Immature natural killer cell (primary cell): ENCODE results near the gene ZNF800. TPM values are rescaled to one million over a fixed set of nuclear protein-coding genes. Genes with fewer than 3 reads are reported as not detected.

Experiments used
- DNase-seq, 3 donors: peaks; one replicate each; pipeline ENCODE4 v3.0.0; 2022; ENCODE audit warnings: mixed read lengths in 1 of 3
- H3K27ac Mint-ChIP-seq, 6 donors: one replicate each; pipeline ENCODE4 v1.8.0; 2020; ENCODE audit warnings: mixed read lengths in 6 of 6, mild to moderate bottlenecking in 5 of 6, inconsistent platforms in 4 of 6, moderate library complexity in 3 of 6
- H3K27me3 Mint-ChIP-seq, 3 donors: one replicate each; pipeline ENCODE4 v1.8.0; 2020 to 2021; ENCODE audit warnings: low read depth in 3 of 3, mild to moderate bottlenecking in 3 of 3, mixed read lengths in 3 of 3, moderate library complexity in 3 of 3, inconsistent platforms in 1 of 3
- H3K36me3 Mint-ChIP-seq, 3 donors: one replicate each; pipeline ENCODE4 v1.8.0; 2020; ENCODE audit warnings: mixed read lengths in 3 of 3, inconsistent platforms in 2 of 3, mild to moderate bottlenecking in 2 of 3
- H3K4me1 Mint-ChIP-seq, 2 donors: one replicate each; pipeline ENCODE4 v1.8.0; 2020; ENCODE audit warnings: inconsistent platforms in 2 of 2, mild to moderate bottlenecking in 2 of 2, mixed read lengths in 2 of 2, moderate library complexity in 1 of 2
- H3K4me3 Mint-ChIP-seq, 5 donors: one replicate each; pipeline ENCODE4 v1.8.0; 2020; ENCODE audit warnings: mild to moderate bottlenecking in 5 of 5, mixed read lengths in 5 of 5, inconsistent platforms in 3 of 5, moderate library complexity in 3 of 5
- H3K9me3 Mint-ChIP-seq, 6 donors: one replicate each; pipeline ENCODE4 v1.8.0; 2020; ENCODE audit warnings: mild to moderate bottlenecking in 6 of 6, mixed read lengths in 6 of 6, inconsistent platforms in 4 of 6, moderate library complexity in 3 of 6
- polyA plus RNA-seq, 3 donors: library from polyadenylated mRNA; unstranded; fragments of 300-500 nt; fragmentation: Illumina TruSeq; gene quantifications; one replicate each; pipeline ENCODE4 v1.2.3, GENCODE V29; 2021

ZNF800 gene
- polyA plus RNA-seq, 3 donors from 2014 or later, result 32.6 to 67.8 (median 33.4) TPM

GRCh38 chr7:127353897-127354296, 38.6 kb downstream of the ZNF800 start:
- Mint-ChIP-seq H3K4me3 (no peak overlapping the region), H3K9me3 (no peaks in the 10 kb centered on the region), H3K36me3 (peaks cover 0 to 6% (median 3%) of the 10 kb centered on the region in 3 donors), H3K4me1 (peaks cover 26 to 54% of the 10 kb centered on the region in 2 donors), H3K27me3 (no peaks in the 10 kb centered on the region), H3K27ac (no peak overlapping the region)
- no peak for DNase-seq

- H3K27ac Mint-ChIP-seq, result peak overlapping the region in 3 of 6 donors; percentile 42 to 58 (median 55)
- no peak overlapping the region for H3K4me3 Mint-ChIP-seq
- DNase-seq, result no peak
- H3K36me3 Mint-ChIP-seq, result peaks cover 0 to 3% (median 3%) of the 10 kb centered on the region in 3 donors
- H3K9me3 Mint-ChIP-seq, result no peaks in the 10 kb centered on the region
- H3K27me3 Mint-ChIP-seq, result peaks cover 2 to 3% (median 2%) of the 10 kb centered on the region in 3 donors
- H3K4me1 Mint-ChIP-seq, result peaks cover 36 to 43% of the 10 kb centered on the region in 2 donors
Measured at GRCh38 chr7:127350586-127350985, 41.9 kb downstream of the ZNF800 start.

GRCh38 chr7:127349881-127350280, 42.6 kb downstream of the ZNF800 start:
- Mint-ChIP-seq H3K9me3 (no peaks in the 10 kb centered on the region), H3K36me3 (peaks cover 0 to 3% (median 0%) of the 10 kb centered on the region in 3 donors), H3K4me1 (peaks cover 33 to 37% of the 10 kb centered on the region in 2 donors), H3K27me3 (peaks cover 2 to 3% (median 2%) of the 10 kb centered on the region in 3 donors), H3K4me3 (no peak overlapping the region), H3K27ac (peak overlapping the region in 3 of 6 donors; percentile 3 to 55 (median 24))
- DNase-seq, result no peak

GRCh38 chr7:127348247-127348631, 44.3 kb downstream of the ZNF800 start:
- peak overlapping the region in 1 of 6 donors; percentile 25 for H3K27ac Mint-ChIP-seq
- peak overlapping the region; percentile 63 to 75 (median 70) for H3K4me3 Mint-ChIP-seq
- no peaks in the 10 kb centered on the region for H3K36me3 Mint-ChIP-seq
- H3K27me3 Mint-ChIP-seq, result peaks cover 2 to 4% (median 3%) of the 10 kb centered on the region in 3 donors
- H3K4me1 Mint-ChIP-seq, result peaks cover 20% of the 10 kb centered on the region in 2 donors
- DNase-seq, result no peak
- H3K9me3 Mint-ChIP-seq, result no peaks in the 10 kb centered on the region

GRCh38 chr7:127347567-127348246, 44.8 kb downstream of the ZNF800 start:
- Mint-ChIP-seq H3K4me1 (peaks cover 20% of the 10 kb centered on the region in 2 donors), H3K27me3 (peaks cover 2 to 4% (median 3%) of the 10 kb centered on the region in 3 donors), H3K36me3 (no peaks in the 10 kb centered on the region), H3K9me3 (no peaks in the 10 kb centered on the region), H3K27ac (peak overlapping the region in 2 of 6 donors; percentile 13 to 25), H3K4me3 (peak overlapping the region; percentile 65 to 84 (median 70))
- DNase-seq, result peak; percentile 68 to 74 (median 72)

- peaks cover 0 to 4% (median 0%) of the 10 kb centered on the region in 6 donors for H3K9me3 Mint-ChIP-seq
- H3K27me3 Mint-ChIP-seq, result peaks cover 2 to 4% (median 3%) of the 10 kb centered on the region in 3 donors
- H3K27ac Mint-ChIP-seq, result peak overlapping the region in 3 of 6 donors; percentile 56 to 85 (median 63)
- H3K4me3 Mint-ChIP-seq, result peak overlapping the region; percentile 64 to 85 (median 65)
- H3K4me1 Mint-ChIP-seq, result peaks cover 18 to 20% of the 10 kb centered on the region in 2 donors
- H3K36me3 Mint-ChIP-seq, result no peaks in the 10 kb centered on the region
- no peak for DNase-seq
Measured at GRCh38 chr7:127346575-127347256, 45.8 kb downstream of the ZNF800 start.

GRCh38 chr7:127342596-127342995, 49.9 kb downstream of the ZNF800 start:
- H3K27ac Mint-ChIP-seq, result no peak overlapping the region
- peaks cover 0 to 4% (median 0%) of the 10 kb centered on the region in 6 donors for H3K9me3 Mint-ChIP-seq
- no peak for DNase-seq
- H3K4me1 Mint-ChIP-seq, result peaks cover 16 to 20% of the 10 kb centered on the region in 2 donors
- no peaks in the 10 kb centered on the region for H3K36me3 Mint-ChIP-seq
- H3K4me3 Mint-ChIP-seq, result no peak overlapping the region
- H3K27me3 Mint-ChIP-seq, result peaks cover 5 to 8% (median 7%) of the 10 kb centered on the region in 3 donors

- no peaks in the 10 kb centered on the region for H3K4me1 Mint-ChIP-seq
- peaks cover 3 to 19% (median 6%) of the 10 kb centered on the region in 3 donors for H3K27me3 Mint-ChIP-seq
- H3K9me3 Mint-ChIP-seq, result peaks cover 0 to 4% (median 0%) of the 10 kb centered on the region in 6 donors
- H3K27ac Mint-ChIP-seq, result no peak overlapping the region
- no peak for DNase-seq
- H3K36me3 Mint-ChIP-seq, result no peaks in the 10 kb centered on the region
- no peak overlapping the region for H3K4me3 Mint-ChIP-seq
Measured at GRCh38 chr7:127338122-127338521, 54.4 kb downstream of the ZNF800 start.

GRCh38 chr7:127337581-127337980, 54.9 kb downstream of the ZNF800 start:
- Mint-ChIP-seq H3K9me3 (peaks cover 0 to 4% (median 0%) of the 10 kb centered on the region in 6 donors), H3K4me3 (no peak overlapping the region), H3K36me3 (no peaks in the 10 kb centered on the region), H3K27me3 (peaks cover 3 to 19% (median 6%) of the 10 kb centered on the region in 3 donors), H3K4me1 (no peaks in the 10 kb centered on the region), H3K27ac (no peak overlapping the region)
- DNase-seq, result no peak

- Mint-ChIP-seq H3K4me1 (no peaks in the 10 kb centered on the region), H3K9me3 (peaks cover 0 to 4% (median 0%) of the 10 kb centered on the region in 6 donors), H3K4me3 (no peak overlapping the region), H3K27me3 (peaks cover 3 to 19% (median 8%) of the 10 kb centered on the region in 3 donors), H3K36me3 (no peaks in the 10 kb centered on the region), H3K27ac (no peak overlapping the region)
- no peak for DNase-seq
Measured at GRCh38 chr7:127336458-127336857, 56.0 kb downstream of the ZNF800 start.

- H3K4me3 Mint-ChIP-seq, result no peak overlapping the region
- H3K9me3 Mint-ChIP-seq, result peaks cover 0 to 4% (median 0%) of the 10 kb centered on the region in 6 donors
- no peaks in the 10 kb centered on the region for H3K4me1 Mint-ChIP-seq
- H3K27ac Mint-ChIP-seq, result no peak overlapping the region
- H3K27me3 Mint-ChIP-seq, result peaks cover 2 to 26% (median 6%) of the 10 kb centered on the region in 3 donors
- no peak for DNase-seq
- H3K36me3 Mint-ChIP-seq, result no peaks in the 10 kb centered on the region
Measured at GRCh38 chr7:127332880-127333279, 59.6 kb downstream of the ZNF800 start.

GRCh38 chr7:127330070-127330469, 62.4 kb downstream of the ZNF800 start:
- H3K36me3 Mint-ChIP-seq, result no peaks in the 10 kb centered on the region
- no peak overlapping the region for H3K27ac Mint-ChIP-seq
- H3K27me3 Mint-ChIP-seq, result peaks cover 4 to 17% (median 6%) of the 10 kb centered on the region in 3 donors
- DNase-seq, result no peak
- no peak overlapping the region for H3K4me3 Mint-ChIP-seq
- H3K9me3 Mint-ChIP-seq, result peaks cover 0 to 4% (median 0%) of the 10 kb centered on the region in 6 donors
- H3K4me1 Mint-ChIP-seq, result no peaks in the 10 kb centered on the region

- no peak for DNase-seq
- H3K27ac Mint-ChIP-seq, result no peak overlapping the region
- H3K27me3 Mint-ChIP-seq, result peaks cover 3 to 9% (median 6%) of the 10 kb centered on the region in 3 donors
- H3K4me1 Mint-ChIP-seq, result no peaks in the 10 kb centered on the region
- H3K4me3 Mint-ChIP-seq, result no peak overlapping the region
- H3K9me3 Mint-ChIP-seq, result peaks cover 0 to 1% (median 0%) of the 10 kb centered on the region in 6 donors
- H3K36me3 Mint-ChIP-seq, result no peaks in the 10 kb centered on the region
Measured at GRCh38 chr7:127322832-127323493, 69.5 kb downstream of the ZNF800 start.
